ENCODE data around the gene KCNJ6.

The KCNJ6 gene

DNA sequence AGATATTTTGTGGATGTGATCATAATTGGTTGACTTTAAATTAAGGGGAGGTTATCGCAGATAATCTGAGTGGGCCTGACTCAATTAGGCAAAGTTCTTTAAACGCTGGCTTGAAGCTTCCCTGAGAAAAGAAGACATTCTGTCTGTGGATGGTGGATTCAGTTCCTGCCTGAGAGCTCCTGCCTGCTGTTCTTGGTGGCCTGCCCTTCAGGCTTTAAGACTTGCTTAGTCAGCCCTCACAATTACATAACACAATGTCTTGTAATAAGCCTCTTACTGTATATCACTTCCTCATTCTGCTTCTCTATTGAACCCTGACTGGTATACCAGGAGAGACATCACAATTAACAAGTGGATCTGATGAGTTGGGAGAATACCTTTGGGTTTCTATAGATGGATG lies 50.2 kb downstream of the KCNJ6 start:
- peak; percentile 65 for DNase-seq (ENCODE audit: low read depth)

DNA sequence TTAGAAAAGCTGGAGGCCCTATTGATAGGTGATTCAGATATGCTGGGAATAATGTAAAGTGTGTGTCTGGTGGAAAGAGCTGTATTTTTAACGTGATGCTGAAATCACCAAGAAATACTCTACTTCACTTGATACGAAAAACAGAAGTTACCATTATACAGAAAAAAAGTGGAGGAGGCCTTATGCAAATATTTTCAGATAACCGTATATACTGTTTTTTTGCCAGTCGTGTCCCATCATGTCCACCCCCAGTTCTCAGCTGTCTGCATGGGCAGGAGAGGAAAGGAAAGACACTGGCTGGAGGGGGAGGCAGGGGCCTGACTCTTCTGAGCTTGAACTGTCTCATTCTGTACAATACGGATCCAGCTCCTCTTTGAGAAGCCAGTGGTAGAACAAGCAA lies 51.1 kb downstream of the KCNJ6 start:
- no peak for DNase-seq (ENCODE audit: low read depth)

DNA sequence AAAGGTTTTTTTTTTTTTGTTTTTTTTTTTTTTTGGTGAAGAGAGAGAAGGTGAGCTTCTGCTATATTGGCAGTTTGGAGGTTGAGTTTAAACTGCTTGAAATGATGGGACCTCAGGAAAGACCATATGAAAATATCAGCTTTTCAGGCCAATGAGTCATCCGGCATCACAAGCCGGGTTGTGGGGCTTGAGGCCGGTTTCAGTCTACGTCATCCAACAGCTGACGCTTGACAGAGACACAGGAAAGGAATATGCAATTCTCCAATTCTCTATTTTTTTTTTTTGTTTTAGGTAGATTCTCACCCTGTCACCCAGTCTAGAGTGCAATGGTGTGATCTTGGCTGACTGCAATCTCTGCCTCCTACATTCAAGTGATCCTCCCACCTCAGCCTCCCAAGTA lies 52.4 kb downstream of the KCNJ6 start:
- peak; percentile 92 for DNase-seq (ENCODE audit: low read depth)

DNA sequence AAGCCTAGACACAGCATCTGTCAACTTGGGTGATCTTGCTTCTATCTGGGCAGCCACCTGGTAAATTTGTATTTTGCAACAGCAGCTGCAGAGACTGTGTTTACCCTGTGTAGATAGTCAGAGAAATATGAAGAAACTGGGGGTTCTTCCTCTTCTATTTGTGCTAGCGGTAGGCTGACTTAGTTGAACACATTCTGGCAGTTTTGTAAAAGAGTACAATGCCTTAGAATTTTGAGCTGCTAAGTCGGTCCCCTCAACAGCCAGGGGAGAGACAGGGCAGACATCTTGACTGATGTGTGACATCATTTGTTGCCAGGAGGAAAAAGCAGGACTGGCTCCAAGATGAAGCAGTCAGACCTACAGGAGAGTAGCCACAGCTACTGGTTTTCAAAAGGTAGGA lies 53.7 kb downstream of the KCNJ6 start:
- peak; percentile 69 for DNase-seq (ENCODE audit: low read depth)

DNA sequence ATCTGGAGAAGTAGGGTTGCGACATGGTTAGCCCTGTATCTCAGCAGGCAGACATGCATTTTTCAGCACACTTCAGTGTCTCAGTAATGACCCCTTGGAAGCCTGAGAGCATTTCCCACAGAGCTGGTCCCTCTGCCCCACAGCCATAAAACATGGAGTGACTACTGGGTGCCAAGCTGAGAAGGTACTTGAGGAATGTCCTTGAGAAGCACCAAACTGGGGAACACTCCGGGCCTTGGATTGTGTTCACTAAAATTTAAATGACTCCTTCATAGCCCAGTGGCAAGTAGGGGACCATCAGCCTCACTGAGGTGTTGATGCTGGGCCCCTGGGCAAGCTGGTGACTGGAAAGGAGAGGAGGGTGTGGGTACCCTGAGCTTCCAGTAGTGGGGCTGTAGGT lies 54.7 kb downstream of the KCNJ6 start:
- no peak for DNase-seq (ENCODE audit: low read depth)

DNA sequence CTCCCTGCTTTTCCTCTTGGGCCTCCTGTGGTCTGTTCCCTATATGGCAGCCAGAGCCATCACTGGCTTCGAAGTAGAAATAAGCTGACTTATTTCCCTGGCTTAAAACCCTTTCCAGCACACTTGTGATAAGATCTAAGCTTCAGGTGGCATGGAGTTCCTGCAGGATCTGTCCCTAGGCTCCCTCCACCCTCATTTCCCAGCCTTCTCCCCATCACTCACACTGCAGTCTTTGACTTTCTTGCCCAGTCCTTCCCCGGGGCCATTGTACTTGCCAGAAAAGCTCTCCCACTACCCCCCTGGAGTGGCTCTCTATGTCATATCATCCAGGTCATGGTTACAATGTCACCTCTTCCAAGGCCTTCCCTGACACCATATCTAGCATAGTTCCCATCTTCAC lies 55.8 kb downstream of the KCNJ6 start:
- DNase-seq (ENCODE audit: low read depth), result no peak

DNA sequence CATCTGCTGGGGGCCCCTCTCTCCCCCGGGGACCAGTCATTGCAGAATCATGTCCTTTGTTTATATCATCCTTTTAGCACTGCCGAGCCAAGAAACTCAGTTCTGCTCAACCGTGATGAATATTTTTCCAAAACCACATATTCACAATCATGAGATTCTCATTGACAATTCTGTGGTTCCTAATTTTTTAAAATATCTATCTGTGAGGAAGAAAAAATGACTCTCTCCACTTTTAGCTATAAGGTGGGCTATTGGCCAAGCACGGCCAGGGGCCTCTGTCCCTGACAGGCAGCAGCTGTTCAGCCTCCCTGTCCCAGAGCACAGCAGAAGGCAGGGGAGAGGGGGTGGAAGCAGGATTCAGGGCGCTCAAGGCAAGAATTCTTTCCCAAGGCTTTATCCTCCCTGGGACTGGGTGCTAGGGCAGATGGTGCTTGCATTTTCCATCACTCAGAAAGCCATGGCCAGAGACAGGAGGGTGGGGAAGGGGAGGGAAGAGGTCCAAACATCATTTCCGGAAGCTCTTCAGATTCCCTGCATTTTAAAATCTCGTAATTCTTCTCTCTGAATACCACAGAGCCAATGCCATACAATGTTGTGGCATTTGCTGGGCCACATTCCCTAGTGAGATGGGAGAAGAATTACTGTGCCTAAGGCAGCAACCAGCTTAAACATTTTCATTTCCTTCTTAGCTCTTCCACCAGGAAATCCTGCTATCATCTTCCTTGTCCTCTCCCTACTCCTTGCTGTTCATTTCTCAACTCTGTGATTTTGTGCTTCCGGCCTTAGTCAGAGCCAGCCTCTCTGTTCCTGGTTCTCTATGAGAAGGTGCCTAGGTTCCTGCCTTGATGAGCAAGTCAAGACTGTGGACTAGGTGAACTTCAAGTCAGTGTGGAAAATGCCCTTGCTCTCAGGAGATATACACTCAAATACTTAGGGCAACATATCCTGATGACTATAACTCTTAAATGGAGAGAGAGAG lies 60.3 kb downstream of the KCNJ6 start:
- DNase-seq (ENCODE audit: low read depth), result peak; percentile 80

DNA sequence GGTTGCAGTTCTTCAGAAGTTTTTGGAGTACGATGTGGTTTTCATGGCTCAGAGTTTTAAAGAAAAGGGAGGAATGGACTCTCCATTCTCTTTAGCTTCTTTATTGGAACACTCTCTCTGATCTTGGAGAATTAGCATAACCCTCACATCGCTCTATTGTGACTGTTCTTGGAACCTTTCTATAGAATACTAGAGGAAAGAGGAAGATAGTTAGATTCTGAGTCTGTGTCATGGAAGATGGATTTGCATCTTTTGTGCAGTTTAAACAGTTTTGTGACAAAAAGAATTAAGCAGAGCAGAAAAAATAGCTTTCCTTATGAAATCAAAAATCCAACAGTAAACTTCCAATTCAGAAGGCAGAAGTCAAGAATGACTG lies 61.0 kb downstream of the KCNJ6 start:
- no peak for DNase-seq (ENCODE audit: low read depth)

DNA sequence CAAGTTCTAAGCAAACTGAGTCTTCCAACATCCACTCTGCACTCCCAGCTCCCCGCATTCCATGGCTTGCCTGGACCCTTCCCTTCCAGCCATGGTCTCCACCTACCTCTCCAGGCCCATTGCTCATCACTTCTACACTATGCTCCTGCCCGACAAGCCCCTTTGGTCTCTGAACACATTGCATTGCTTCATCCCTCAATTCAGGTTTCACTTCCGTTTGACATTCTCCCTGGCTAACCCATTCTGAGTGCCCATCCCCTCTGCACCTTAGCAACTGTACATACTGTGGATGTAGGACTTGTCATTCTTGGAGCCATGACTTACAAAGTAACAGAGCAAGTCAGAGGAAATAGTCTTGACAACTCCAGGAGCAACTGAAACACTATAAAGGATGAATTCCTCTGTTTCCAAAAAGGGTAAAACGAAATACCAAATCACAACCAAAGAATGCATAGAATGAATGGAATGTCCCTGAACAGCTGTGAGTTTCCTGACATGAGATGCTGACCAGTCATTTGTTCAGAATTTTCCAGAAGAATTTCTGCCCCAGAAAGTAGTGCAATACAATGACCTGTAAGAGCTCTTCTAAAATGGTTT lies 66.7 kb downstream of the KCNJ6 start:
- peak; percentile 77 for DNase-seq (ENCODE audit: low read depth)

DNA sequence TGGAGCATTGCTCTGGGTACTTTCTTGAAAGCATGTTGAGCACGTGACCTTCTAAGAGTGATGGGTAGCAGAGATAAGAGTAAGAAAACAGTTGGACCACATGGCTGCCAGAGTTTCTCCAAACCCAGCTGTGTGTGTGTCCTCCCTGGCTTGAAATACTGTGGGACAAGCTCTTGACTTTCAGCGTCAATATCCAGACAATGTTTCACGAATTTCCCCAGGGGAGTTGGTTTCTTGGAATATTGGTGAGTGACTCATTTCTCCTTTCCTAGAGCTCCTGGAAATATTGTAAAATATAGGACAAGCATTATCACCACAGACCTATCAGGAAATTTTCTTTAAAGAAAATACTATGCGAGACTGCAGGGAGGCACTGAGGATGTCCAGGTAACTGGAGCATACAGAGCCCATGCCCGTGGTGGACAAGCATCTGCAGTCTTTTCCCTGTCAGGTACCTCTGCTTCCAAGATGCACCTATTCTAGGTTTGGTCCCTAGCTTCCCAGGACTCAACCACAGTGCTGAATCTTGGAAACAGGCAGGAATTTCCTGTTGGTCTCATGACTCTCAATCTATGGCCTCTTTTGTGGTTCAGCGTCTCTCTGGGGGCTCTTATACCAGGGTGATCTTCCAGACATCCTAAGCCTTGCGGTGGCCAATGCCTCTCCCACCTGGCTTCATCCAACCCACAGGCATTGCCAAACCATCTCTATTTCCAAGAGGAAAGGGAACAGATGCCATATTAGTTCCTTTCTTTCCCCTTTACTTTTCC lies 67.4 kb downstream of the KCNJ6 start:
- DNase-seq (ENCODE audit: low read depth), result no peak

DNA sequence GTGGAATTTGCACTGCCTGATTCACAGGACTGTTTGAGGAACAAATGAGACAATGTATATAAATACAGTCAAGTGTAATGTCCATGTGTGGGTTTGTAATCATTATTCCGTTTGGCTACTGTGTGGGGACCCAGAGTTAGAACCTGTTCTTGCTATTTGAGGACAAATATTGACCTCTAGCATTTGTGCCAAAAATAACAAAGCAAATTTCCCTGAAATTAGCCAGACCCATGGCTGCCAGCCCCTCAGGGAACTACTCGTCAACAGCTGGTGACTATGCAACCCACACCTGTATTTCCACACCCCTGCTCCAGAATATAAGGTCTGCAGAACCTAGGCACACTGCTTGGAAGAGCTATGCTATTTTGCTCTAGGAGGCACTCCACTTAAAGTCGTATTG lies 70.7 kb downstream of the KCNJ6 start:
- no peak for DNase-seq (ENCODE audit: low read depth)

DNA sequence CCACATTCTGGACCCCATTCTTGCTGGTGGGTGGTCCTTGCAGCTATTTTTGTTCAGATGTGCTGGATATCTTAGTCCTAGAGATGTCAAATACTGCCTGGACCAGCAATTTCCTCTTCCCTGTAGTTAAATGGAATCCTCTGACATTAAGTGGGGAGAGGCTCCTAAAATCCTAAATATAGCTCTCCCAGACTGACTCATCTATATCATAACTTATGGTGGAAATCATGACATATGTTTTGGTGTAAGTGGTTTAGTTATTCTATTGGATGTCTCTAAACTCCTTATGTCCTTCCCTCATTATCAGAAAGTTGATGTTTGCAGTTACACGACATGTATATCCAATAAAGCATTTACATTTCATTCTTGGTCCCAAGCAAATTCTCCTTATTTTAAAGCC lies 73.1 kb downstream of the KCNJ6 start:
- no peak for DNase-seq (ENCODE audit: low read depth)

DNA sequence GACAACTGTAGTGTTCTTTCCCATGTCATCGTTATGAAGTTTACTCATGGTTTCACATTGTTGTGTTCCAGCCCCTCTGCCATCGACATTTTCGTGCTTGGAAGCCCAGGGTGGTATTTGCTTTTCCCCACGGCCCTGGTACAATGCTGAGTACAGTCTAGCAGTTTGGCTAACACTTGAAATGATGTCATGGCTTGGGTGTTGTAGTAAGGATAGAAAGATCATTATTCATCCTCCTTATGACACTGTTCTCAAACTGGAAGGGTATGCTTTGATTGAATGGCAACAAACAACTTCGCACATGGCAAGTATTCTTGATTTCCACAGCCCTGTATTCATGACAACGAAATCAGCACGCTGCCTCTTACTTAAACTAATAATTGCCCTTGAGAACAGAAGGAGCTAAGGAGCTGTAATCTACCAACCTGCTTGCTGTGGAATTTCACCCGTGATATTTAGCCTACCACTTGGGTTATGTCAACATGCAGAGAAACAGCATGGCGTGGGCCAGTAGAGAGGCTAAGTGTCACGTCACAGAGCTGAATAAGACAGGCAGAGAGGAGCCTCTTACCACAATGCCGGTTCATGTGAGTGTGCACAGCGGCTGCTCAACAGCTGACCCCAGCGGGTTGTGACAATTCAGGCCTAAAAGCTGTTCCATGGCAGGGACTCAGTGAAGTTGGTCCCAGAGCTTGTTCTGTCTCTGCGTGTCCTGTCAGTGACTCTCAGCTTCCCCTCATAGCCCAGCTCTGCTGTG lies 73.9 kb downstream of the KCNJ6 start:
- no peak for DNase-seq (ENCODE audit: low read depth)

DNA sequence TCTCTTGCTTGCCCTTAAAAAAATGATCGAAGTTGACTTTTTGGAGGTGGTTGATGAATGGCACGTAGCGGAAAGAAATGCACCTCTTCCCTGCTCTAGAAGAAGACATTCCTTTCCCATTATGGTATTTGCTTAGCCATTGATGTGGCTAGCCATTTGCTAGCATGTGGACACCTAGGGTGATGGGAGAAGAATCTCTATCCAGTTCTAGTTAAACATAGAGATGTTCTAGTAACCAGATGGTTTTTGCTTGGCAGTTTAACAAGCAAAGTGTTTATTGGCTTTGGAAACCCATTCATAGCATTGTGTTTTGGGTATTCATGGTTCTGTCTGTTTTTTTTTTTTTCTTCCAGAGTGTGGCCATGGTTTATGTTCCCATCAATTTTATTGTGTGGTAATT lies 78.9 kb downstream of the KCNJ6 start:
- DNase-seq (ENCODE audit: low read depth), result no peak

DNA sequence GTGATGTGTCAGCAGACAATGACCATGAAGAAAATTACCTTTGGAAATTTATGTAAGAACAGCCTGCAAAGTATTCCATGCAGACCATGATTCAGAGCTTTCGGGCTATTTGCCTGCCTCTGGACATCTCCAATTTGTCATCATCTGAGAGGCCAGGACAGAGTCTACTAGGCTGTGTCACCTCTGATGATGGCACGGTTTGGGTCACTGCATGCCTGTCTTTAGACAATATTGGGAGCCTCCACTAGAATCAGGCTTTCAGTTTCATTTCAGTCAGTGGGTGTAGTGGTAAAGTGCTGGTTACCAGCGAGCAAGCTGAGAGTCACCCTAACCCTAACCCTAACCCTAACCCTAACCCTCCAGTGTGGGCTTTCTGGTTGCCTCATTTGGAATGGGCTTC lies 80.8 kb downstream of the KCNJ6 start:
- DNase-seq (ENCODE audit: low read depth), result no peak

DNA sequence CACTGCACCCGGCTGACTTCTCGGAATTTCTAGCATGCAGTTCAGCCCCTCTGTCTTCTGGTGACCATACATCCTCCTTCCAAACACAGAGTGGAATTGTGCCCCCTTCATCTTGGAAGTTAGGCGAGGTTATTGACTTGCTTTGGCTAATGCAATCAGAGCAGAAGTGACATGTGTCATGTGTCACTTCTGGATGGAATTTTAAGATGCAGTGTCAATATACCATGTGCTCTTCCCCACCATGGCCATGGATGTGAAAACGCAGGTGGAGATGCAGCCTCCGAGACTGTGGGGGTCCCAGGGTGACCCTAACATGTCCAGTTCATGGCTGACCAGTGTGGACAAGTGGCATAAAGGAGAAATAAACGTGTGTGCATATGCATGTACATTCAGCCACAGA lies 83.0 kb downstream of the KCNJ6 start:
- DNase-seq (ENCODE audit: low read depth), result no peak

DNA sequence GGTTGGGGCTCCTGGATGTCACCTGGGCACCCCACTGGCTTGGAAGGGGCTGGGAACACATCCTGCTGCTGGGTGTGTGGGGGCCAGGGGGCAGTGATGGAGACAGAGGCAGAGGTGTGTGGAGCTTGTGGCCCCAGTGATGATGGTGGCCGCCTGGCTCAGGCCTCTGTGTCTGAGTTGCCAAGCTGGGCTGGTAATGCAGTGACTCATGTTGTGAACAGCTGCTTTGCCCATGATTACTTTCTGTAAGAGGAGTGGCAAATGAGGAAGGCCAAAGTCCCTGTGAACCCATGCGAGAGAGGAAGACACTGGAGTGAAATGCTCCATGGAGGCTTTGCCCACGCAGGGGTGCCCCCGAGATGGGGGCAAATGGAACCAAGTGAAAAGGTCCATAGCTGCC lies 86.8 kb downstream of the KCNJ6 start:
- peak; percentile 55 for DNase-seq (ENCODE audit: low read depth)

DNA sequence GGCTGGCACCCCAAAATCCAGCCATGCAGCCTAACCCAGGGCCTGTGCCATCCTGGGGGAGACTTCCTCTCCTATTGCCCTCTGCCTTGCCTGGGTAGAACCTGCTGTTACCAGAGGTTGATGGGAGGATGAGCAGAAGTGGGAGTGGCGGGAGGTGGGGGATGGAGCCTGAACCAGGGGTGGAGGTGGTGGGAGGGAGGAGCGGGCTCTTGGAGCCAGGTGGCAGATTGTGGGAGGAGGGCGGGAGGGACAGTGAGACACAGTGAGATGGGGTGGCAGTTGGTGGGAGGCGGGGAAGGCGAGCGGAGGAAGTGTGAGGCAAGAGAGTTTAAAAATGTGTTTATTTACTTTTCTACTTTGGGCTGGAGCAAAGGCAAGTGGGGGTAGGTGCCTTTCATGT lies 87.3 kb downstream of the KCNJ6 start:
- no peak for DNase-seq (ENCODE audit: low read depth)

DNA sequence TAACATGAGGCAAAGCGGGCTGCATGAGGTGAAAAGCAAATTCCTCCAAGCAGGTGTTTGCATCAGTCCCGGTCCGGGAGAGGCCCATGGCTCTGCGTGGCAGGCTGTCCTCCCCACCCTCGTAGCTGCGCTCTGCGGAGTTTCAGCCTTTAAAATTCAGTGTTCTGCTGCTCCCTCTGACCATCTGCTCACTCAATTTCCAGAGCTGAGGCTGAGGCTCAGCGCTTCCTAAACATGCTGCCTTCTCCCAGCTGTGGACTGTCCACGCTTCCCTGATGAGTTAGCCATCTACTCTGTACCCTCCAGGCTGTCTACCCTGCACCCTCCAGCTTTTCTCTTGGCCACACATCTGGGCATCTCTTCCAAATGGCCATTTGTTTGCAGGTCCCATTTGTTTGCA lies 87.7 kb downstream of the KCNJ6 start:
- DNase-seq (ENCODE audit: low read depth), result no peak

DNA sequence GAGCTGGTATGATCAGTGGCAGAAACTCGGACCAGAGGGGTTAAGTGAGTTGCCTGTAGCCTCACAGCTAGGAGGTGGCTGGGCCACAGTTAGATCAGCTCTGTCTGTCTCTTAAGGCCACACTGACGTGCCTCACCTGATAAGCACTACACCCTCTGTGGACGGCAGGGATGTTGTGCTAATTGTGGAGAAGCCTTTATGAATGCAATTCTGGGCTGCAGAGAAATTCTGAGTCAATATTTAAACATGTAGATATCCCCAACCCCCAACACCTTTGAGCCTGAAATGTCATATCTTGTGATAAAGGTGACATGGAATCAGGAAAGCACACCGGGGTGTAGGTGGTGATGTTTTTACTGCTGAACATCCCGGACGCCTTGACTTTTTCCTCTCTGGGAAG lies 88.3 kb downstream of the KCNJ6 start:
- DNase-seq (ENCODE audit: low read depth), result no peak

DNA sequence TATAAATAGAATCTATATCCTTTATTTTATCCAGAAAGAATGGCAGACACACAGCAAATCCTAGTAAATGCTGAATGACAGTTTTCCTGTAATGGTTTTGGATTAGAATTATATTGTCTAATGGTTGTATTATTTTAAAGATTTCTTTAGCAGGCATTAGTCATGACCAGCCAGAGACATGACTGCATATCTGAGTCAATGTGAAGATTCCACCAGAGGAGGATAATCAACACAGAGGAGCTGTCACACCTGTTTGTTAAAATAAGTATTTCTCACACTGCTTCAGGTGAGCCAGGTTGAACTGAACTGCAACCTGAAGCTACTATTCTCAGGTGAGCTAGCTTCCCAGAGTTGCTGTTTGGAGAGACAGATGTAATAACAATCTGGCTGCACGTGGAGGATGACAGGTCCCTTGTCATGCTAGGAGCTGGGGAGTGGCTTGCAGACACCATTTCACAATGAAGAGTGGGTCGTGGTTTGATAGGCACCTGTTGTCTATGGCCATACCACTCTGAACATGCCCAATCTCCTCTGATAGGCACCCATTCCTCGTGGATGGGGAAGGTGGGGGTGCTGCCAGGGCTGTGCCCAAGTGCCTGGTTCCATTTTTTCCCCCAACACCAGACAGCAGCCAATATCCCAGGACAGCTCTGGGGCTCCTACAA lies 94.3 kb downstream of the KCNJ6 start:
- peak; percentile 21 for DNase-seq (ENCODE audit: low read depth)

DNA sequence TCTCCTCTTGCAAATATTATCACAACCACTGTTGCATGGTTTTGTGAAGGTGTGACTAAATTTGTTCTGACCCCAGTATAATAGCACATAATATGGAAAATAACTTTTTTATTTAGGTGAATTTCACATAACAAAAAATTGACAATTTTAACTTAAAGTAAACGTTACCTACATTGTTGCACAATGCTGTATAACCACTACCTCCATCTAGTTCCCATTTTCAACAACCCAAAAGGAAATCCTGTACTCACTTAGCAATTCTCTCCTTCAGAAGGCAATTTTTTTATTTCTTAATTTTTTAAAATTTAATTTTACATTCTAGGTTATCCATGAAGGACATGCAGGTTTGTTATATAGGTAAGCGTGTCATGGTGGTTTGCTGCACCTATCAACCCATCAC lies 95.2 kb downstream of the KCNJ6 start:
- no peak for DNase-seq (ENCODE audit: low read depth)
